ENCODE results near the gene OGFR.

OGFR gene

GRCh38 chr20:62770111-62770910 lies 34.3 kb upstream of the OGFR start:
- DNase-seq = no peak

GRCh38 chr20:62770916-62771315 lies 33.7 kb upstream of the OGFR start:
- no peak for DNase-seq

GRCh38 chr20:62771396-62772102 lies 33.1 kb upstream of the OGFR start:
- no peak for DNase-seq

GRCh38 chr20:62772103-62772611 lies 32.5 kb upstream of the OGFR start:
- DNase-seq = no peak

GRCh38 chr20:62772619-62772989 lies 32.0 kb upstream of the OGFR start:
- no peak for DNase-seq

- DNase-seq = no peak
Observed at GRCh38 chr20:62772990-62773844, 31.4 kb upstream of the OGFR start.

- DNase-seq = no peak
Observed at GRCh38 chr20:62773845-62774714, 30.6 kb upstream of the OGFR start.

- no peak for DNase-seq
Observed at GRCh38 chr20:62774762-62775161, 29.9 kb upstream of the OGFR start.

GRCh38 chr20:62775206-62775605 lies 29.4 kb upstream of the OGFR start:
- no peak for DNase-seq

DNA sequence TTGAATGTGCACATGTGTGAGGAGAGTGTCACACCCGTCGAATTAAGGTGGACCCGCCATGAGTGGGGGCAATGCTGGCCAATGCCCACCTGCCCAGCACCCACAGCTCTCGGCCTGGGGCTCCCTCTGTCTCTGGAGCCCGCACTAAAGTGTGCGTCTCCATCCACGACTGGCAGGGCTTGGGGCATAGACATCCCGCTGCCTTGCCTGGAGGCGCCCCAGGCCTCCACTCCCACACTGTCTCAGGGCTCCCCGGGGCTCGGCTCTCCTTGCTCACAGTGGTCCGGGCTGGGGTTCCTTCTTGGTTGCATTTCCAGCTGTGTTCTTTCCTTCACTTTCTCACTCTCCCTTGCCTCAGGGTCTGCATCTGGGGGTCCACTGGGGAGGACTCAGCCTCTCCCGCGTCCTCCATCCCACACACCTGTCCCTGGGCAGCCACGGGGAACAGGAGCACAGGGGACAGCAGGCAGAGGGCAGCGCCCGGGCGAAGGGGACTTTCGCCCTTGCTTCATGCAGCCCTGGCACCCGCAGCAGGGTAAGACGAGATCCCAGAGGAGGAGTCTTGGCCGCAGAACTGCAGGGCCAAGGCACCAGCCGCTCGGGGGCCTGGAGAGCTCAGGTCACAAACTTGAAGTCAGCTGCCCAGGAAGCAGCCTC lies 28.5 kb upstream of the OGFR start:
- DNase-seq = no peak

DNA sequence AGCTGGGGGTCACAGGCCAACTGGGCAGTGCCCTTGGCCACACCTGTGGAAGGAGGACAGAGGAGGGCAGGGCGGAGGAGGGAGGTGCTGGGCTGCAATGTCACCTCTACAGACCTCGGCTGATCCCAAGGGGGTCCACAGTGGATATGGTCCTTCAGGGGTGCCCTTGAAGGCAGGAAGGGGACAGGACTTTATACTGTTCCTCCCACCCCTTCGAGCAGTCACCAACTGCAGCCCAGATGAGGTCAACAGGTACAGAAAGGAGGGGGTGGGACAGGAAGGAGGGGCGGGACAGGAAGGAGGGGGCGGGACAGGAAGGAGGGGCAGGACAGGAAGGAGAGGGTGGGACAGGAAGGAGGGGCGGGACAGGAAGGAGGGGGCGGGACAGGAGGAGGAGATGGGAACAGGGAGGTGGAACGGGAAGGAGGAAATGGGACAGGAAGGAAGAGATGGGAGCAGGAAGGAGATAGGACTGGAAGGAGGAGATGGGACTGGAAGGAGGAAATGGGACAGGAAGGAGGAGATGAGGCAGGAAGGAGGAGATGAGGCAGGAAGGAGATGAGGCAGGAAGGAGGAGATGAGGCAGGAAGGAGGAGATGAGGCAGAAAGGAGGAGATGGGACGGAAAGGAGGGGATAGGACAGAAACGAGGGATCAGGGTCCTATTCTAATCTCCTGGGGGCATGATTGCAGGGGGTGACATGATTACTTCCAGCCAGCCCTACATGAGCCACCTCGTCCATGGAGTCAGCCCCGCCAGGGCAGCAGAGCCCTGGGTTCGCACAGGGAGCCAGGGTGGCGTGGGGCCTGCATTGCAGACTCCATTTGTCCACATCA lies 27.7 kb upstream of the OGFR start:
- DNase-seq = peak; percentile 78

DNA sequence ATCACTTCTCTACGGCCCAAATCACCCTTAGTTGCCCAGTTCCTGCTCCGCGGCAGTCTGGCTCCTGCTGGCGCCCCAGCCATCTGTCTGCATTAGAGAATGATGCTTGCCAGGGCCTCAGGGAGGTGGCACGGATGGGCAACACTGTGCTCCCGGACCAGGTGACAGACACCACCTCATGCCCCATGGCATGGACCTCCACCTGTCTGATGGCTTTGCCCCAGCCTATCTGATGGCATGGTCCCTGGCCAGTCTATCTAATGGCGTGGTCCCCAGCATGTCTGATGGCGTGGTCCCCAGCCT lies 27.2 kb upstream of the OGFR start:
- no peak for DNase-seq

- no peak for DNase-seq
Observed at GRCh38 chr20:62778058-62778457, 26.6 kb upstream of the OGFR start.

- no peak for DNase-seq
Observed at GRCh38 chr20:62778601-62779416, 25.8 kb upstream of the OGFR start.

DNA sequence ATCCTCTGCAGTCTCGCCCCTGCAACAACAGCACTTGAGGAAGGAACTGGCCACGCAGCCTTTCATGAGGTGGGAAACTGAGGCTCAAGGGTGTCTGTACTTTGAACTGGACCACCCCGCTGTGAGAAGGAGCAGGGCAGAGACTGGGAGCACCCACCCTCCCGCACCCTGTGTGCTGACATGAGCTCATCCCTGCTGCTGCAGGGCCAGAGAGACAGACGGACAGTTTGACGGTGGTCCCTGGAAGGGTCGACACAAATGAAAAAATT lies 25.3 kb upstream of the OGFR start:
- DNase-seq = no peak

DNA sequence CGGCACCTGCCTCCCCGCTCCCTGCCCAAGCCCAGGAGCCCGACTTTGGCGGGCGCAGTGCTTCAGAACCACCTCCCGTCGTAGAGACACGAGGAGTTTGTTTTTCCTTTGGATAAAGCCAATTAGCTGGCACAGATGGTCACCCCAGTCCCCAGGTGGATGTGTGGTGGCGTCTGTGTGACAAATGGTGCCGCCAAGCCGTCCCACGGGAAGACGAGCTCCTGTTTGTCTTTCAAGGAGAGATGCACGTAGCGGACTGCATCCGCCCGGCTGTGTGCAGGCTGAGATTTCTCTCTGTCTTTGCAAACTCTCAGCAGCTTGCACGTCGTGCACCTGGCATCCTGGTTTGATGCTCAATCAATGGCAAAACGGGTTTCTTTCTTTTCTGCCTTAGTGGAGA lies 24.4 kb upstream of the OGFR start:
- DNase-seq = no peak

- DNase-seq = no peak
Observed at GRCh38 chr20:62780696-62781095, 23.9 kb upstream of the OGFR start.

- DNase-seq = no peak
Observed at GRCh38 chr20:62782149-62782892, 22.3 kb upstream of the OGFR start.

DNA sequence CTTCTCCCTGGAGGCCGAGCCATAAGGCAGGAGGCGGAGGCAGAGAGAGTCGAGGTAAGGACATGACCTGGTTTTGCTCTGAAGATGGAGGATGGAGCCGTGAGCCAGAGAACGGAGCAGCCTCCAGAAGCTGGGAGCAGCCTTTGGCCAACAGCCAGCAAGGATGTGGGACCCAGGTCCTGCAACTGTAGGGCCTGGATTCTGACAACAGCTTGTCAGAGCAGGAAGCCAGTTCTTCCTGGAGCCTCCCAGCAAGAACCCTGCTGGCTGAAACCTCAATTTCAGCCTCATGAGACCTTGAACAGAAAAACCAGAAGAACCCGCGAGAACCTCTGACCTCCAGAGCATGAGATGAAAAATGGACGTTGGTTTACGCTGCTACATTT lies 21.7 kb upstream of the OGFR start:
- DNase-seq = no peak

- DNase-seq = no peak
Observed at GRCh38 chr20:62784497-62784896, 20.1 kb upstream of the OGFR start.
